Measurements from ENCODE around the gene SMC1B. TPM values are rescaled to one million over a fixed set of nuclear protein-coding genes. Genes with fewer than 3 reads are reported as not detected.
A peak's percentile ranks its signal among the peaks of the same experiment; 100 is the strongest.

SMC1B gene
- total and polyA plus RNA-seq, 10 donors: 0.06 to 0.12 (median 0.10) TPM; not detected in 7

- DNase-seq: peak; percentile 63
- 86 to 91% (median 87%) methylated on average over 6 to 19 of the region's 19 CpGs for WGBS, 5 donors
- intact Hi-C loops (cut with DNase I; ENCODE audit: low total_unique reads): no loop called here
These were observed 17.5 kb upstream of the SMC1B start for GRCh38 chr22:45430871-45431270.

DNA sequence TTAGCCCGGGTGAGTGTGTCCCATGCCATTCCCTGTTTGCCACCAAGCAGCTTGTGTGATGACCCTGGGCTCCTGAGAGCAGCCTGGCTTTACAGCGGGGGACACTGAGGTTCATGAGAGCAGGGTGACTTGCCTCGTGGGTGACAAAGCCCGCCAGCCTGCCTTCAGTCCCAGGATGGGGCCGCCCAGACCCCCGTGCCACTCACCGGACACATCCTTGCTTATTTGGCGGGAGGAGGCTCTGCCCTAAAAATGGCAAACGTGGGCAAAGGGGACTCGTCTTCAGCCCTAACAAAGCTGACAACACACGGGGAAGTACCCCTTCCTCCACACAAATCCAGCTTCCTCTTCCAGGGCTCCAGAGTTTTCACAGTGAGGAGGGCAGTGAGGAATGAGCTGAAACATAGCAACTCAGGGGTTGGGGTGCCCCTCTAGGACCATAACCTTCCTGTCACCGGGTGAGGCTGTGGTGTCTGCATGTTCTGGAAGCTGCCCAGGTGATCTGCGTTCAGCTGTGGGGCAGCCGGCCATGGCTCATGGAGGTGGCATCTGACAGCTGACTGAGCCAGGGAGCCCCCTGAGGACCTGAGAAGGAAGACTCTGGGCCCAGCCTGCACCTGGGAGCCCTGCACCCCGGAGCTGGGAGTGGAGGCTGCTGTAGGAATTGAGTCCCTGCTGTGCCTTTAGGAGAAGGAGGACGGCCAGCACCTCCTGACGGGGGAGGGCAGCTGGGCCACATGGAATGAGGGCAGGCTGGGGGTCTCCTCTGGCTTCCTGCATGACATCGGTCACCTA lies 16.8 kb upstream of the SMC1B start:
- Histone ChIP-seq H3K36me3 (no peaks in the 10 kb centered on the region), H3K27me3 (replicated peaks in 1 of 7) (peaks cover 0 to 4% (median 0%) of the 10 kb centered on the region in 7 donors), H3K9me3 (peaks cover 0 to 9% (median 4%) of the 10 kb centered on the region in 8 donors), H3K4me3 (no peak overlapping the region), H3K27ac (no peak overlapping the region), H3K4me1 (peaks cover 1 to 5% (median 2%) of the 10 kb centered on the region in 6 donors)
- intact Hi-C loops (cut with DNase I; ENCODE audit: low total_unique reads): no loop called here
- WGBS, 5 donors: 80 to 87% (median 82%) methylated on average over 14 to 18 of the region's 18 CpGs
- DNase-seq: peak; percentile 66
- TF ChIP-seq CTCF (IDR thresholded peaks at IDR 0.05 in 8 of 11, conservative IDR thresholded peaks at IDR 0.05 in 3 of 11) (no peak), POLR2A (IDR thresholded peaks at IDR 0.05) (no peak), POLR2AphosphoS5 (IDR thresholded peaks at IDR 0.05) (no peak)

More at GRCh38 chr22:45430871-45431270, 17.5 kb upstream of the SMC1B start:
- H3K36me3 ChIP-seq: no peaks in the 10 kb centered on the region
- H3K4me3 ChIP-seq: no peak overlapping the region
- H3K27ac ChIP-seq: no peak overlapping the region
- peaks cover 8 to 12% (median 9%) of the 10 kb centered on the region in 6 donors for H3K4me1 ChIP-seq
- TF ChIP-seq POLR2AphosphoS5 (IDR thresholded peaks at IDR 0.05) (no peak), POLR2A (IDR thresholded peaks at IDR 0.05) (no peak), CTCF (IDR thresholded peaks at IDR 0.05 in 8 of 11, conservative IDR thresholded peaks at IDR 0.05 in 3 of 11) (no peak)
- peaks cover 0 to 4% (median 0%) of the 10 kb centered on the region in 7 donors for H3K27me3 ChIP-seq (replicated peaks in 1 of 7)
- peaks cover 0 to 9% (median 4%) of the 10 kb centered on the region in 8 donors for H3K9me3 ChIP-seq

- Histone ChIP-seq H3K9me3 (peaks cover 0 to 9% (median 4%) of the 10 kb centered on the region in 8 donors), H3K27me3 (replicated peaks in 1 of 7) (peaks cover 0 to 4% (median 0%) of the 10 kb centered on the region in 7 donors), H3K36me3 (no peaks in the 10 kb centered on the region), H3K4me1 (peaks cover 0 to 2% (median 0%) of the 10 kb centered on the region in 6 donors), H3K27ac (no peak overlapping the region), H3K4me3 (no peak overlapping the region)
- 77 to 97% (median 87%) methylated on average over 10 of the region's 10 CpGs for WGBS, 5 donors
- peak; percentile 51 for DNase-seq
- no peak for TF ChIP-seq CTCF (IDR thresholded peaks at IDR 0.05 in 8 of 11, conservative IDR thresholded peaks at IDR 0.05 in 3 of 11)
- no peak for TF ChIP-seq POLR2AphosphoS5 (IDR thresholded peaks at IDR 0.05)
- TF ChIP-seq POLR2A (IDR thresholded peaks at IDR 0.05): no peak
- intact Hi-C loops (cut with DNase I; ENCODE audit: low total_unique reads): no loop called here
These were observed 16.0 kb upstream of the SMC1B start for GRCh38 chr22:45429424-45429823.

Measured in spleen (tissue), 11 donors.